GM18505 (cell line): ENCODE measurements around the gene JDP2.
"Not testable (repeated sequence)": the region's sequence is repeated elsewhere in the genome, so short reads cannot be mapped to it uniquely, and the experiment has no call there.

Source experiments
- ATAC-seq: cut with Tn5 transposase; IDR thresholded peaks from one replicate; pipeline ENCODE4 v1.9.1; 2021; ENCODE audit not compliant: unreplicated experiment
- POLR2A ChIP-seq: IDR thresholded peaks from 4 replicates; pipeline ENCODE4 v1.6.1; 2011; ENCODE audit warnings: borderline replicate concordance; ENCODE audit not compliant: insufficient read depth, insufficient read length; ENCODE audit errors: extremely low read depth

The JDP2 gene

GRCh38 chr14:75427482-75428229 is at the start of gene JDP2:
Gene JDP2 (plus strand): TSS chr14:75428022. CDS start chr14:75437921, 9,899 bp downstream.
- peak; percentile 49 for ATAC-seq
- peak; percentile 48 for TF ChIP-seq POLR2A

GRCh38 chr14:75379246-75379929 is 48.4 kb upstream of the JDP2 start:
- no peak for TF ChIP-seq POLR2A
- ATAC-seq = no peak

- no peak for TF ChIP-seq POLR2A
- no peak for ATAC-seq
Measured at GRCh38 chr14:75379930-75380270, 47.9 kb upstream of the JDP2 start.

- no peak for TF ChIP-seq POLR2A
- ATAC-seq = no peak
Measured at GRCh38 chr14:75380656-75381055, 47.2 kb upstream of the JDP2 start.

GRCh38 chr14:75381642-75382041 is 46.2 kb upstream of the JDP2 start:
- no peak for ATAC-seq
- no peak for TF ChIP-seq POLR2A

GRCh38 chr14:75383219-75383618 is 44.6 kb upstream of the JDP2 start:
- not testable (repeated sequence) for ATAC-seq

- no peak for TF ChIP-seq POLR2A
- ATAC-seq = no peak
Measured at GRCh38 chr14:75383721-75384120, 44.1 kb upstream of the JDP2 start.

- no peak for TF ChIP-seq POLR2A
- no peak for ATAC-seq
Measured at GRCh38 chr14:75389679-75390078, 38.1 kb upstream of the JDP2 start.

GRCh38 chr14:75390183-75390582 is 37.6 kb upstream of the JDP2 start:
- no peak for ATAC-seq

GRCh38 chr14:75391953-75392352 is 35.9 kb upstream of the JDP2 start:
- TF ChIP-seq POLR2A = no peak
- no peak for ATAC-seq

More at GRCh38 chr14:75390183-75390582, 37.6 kb upstream of the JDP2 start:
- TF ChIP-seq POLR2A = no peak

GRCh38 chr14:75392686-75393641 is 34.9 kb upstream of the JDP2 start:
- no peak for ATAC-seq

GRCh38 chr14:75393794-75394193 is 34.0 kb upstream of the JDP2 start:
- ATAC-seq = no peak
- no peak for TF ChIP-seq POLR2A

More at GRCh38 chr14:75392686-75393641, 34.9 kb upstream of the JDP2 start:
- no peak for TF ChIP-seq POLR2A

GRCh38 chr14:75395862-75396261 is 32.0 kb upstream of the JDP2 start:
- no peak for TF ChIP-seq POLR2A
- ATAC-seq = no peak
